Spleen (tissue), 7 donors: Measurements from ENCODE around the gene DIRAS1.

Experiments used
- POLR2A ChIP-seq, 3 donors: fragments of 450-650 bp; IDR thresholded peaks; one replicate each; pipeline ENCODE4 v1.5.1; 2017; ENCODE audit warnings: antibody characterized with exemption in 3 of 3, mild to moderate bottlenecking in 1 of 3
- POLR2AphosphoS5 ChIP-seq, 3 donors: sonication (generic); formaldehyde crosslinking; IDR thresholded peaks; one replicate each; pipeline ENCODE4 v1.5.1; 2017; ENCODE audit warnings: antibody characterized with exemption in 3 of 3
- TF ChIP-seq, protein P1 (sequence below), 11 experiments: fragments of 200-600 bp in 7 of 11; fragments of 450-650 bp in 4 of 11; sonication (generic) in 4 of 11; IDR thresholded peaks in 8 of 11; conservative IDR thresholded peaks in 3 of 11; 1 replicate in 7 of 11; 2 replicates in 4 of 11; pipeline versions ENCODE4 v1.4.0 to v1.8.0; 2016 to 2021; ENCODE audit warnings: antibody characterized with exemption in 11 of 11, inconsistent platforms in 4 of 11, mild to moderate bottlenecking in 1 of 11
- donor health status: DM: no; HTN: no; CAD: no; lungs with moderate emphysema.
- donor health status: DM: no; HTN: no; CAD: no.
- donor health status: DM: no; HTN: no; CAD: no.

DNA sequence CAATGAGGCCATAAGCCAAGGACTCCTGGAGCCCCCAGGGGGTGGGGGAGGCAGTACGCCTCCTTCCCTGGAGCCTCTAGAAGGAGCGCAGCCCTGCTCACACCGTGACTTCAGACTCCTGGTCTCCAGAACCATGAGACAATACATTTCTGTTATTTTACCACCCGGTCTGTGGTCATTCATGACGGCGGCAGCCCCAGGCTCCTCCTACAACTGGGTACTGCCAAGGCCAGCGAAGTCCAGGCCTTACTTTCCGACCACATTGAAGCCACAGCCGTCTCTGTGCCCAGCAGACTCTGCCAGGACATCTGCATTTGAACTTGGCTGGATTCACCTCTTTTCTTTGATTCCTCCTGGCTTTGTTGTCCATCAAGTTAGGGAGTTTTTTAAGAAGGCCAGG is 29.2 kb downstream of the DIRAS1 start:
- TF ChIP-seq POLR2AphosphoS5 (IDR thresholded peaks at IDR 0.05) (no peak), POLR2A (IDR thresholded peaks at IDR 0.05) (no peak)
- TF ChIP-seq, protein P1, sequence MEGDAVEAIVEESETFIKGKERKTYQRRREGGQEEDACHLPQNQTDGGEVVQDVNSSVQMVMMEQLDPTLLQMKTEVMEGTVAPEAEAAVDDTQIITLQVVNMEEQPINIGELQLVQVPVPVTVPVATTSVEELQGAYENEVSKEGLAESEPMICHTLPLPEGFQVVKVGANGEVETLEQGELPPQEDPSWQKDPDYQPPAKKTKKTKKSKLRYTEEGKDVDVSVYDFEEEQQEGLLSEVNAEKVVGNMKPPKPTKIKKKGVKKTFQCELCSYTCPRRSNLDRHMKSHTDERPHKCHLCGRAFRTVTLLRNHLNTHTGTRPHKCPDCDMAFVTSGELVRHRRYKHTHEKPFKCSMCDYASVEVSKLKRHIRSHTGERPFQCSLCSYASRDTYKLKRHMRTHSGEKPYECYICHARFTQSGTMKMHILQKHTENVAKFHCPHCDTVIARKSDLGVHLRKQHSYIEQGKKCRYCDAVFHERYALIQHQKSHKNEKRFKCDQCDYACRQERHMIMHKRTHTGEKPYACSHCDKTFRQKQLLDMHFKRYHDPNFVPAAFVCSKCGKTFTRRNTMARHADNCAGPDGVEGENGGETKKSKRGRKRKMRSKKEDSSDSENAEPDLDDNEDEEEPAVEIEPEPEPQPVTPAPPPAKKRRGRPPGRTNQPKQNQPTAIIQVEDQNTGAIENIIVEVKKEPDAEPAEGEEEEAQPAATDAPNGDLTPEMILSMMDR (IDR thresholded peaks at IDR 0.05 in 8 of 11, conservative IDR thresholded peaks at IDR 0.05 in 3 of 11), result no peak
